HepG2 (cell line): ENCODE measurements around the gene MAN2A2. TPM values are rescaled to one million over a fixed set of nuclear protein-coding genes. Genes with fewer than 3 reads are reported as not detected.

Experiments used
- KIAA2018 ChIP-seq: sonication (generic); formaldehyde crosslinking; IDR thresholded peaks from 2 replicates; pipeline ENCODE4 v1.5.0; 2020; ENCODE audit warnings: mild to moderate bottlenecking, missing genetic modification reagents, borderline replicate concordance
- MED8 ChIP-seq: sonication (generic); formaldehyde crosslinking; IDR thresholded peaks from 2 replicates; pipeline ENCODE4 v1.8.1; 2023; ENCODE audit warnings: mild to moderate bottlenecking, missing genetic modification reagents; ENCODE audit not compliant: insufficient replicate concordance
- ZNF329 ChIP-seq: sonication (generic); formaldehyde crosslinking; IDR thresholded peaks from 2 replicates; pipeline ENCODE4 v1.9.0; 2021; ENCODE audit warnings: low read depth, mild to moderate bottlenecking, missing genetic modification reagents
- polyA plus RNA-seq, 8 experiments: library from polyadenylated mRNA; depleted of rRNA in 3 of 8; stranded (reverse) in 7 of 8; unstranded in 1 of 8; fragments of >200 nt; fragmentation: Illumina TruSeq in 4 of 8; extraction: Trizol in 4 of 8; gene quantifications; 2 replicates each; pipeline versions ENCODE4 v1.2.1 to v1.2.3, GENCODE V29; 2011 to 2016; ENCODE audit warnings: low read depth in 4 of 8, missing spikeins in 1 of 8, mixed read lengths in 1 of 8; ENCODE audit not compliant: insufficient read depth in 1 of 8
- total RNA-seq, 5 experiments: library from RNA; depleted of rRNA; stranded (reverse); fragments of >200 nt; fragmentation: Illumina TruSeq; extraction: Trizol; gene quantifications; 2 replicates each; pipeline ENCODE4 v1.2.3, GENCODE V29; 2016; ENCODE audit warnings: low read depth in 1 of 5

Gene MAN2A2
- total and polyA plus RNA-seq, 2 of the 13 experiments (the other 11 are each of a cell fraction or from before 2014, with no cell fraction given): 17.5 to 51.5 TPM

GRCh38 chr15:90914305-90915080, 11.4 kb downstream of the MAN2A2 start (continued):
- TF ChIP-seq MED8 (CRISPR knock-in tag) (no peak), ZNF329 (CRISPR knock-in tag) (no peak), KIAA2018 (CRISPR knock-in tag) (no peak)
